Stimulated activated CD8-positive, alpha-beta memory T cell treated with anti-CD3 and anti-CD28 coated beads, Interleukin-12 subunit alpha, Interleukin-12 subunit beta, amount 100 ng/mL, for 1 hour (primary cell): ENCODE measurements around the gene EEF1A2.
A peak's percentile ranks its signal among the peaks of the same experiment; 100 is the strongest.
"Not testable (repeated sequence)": the region's sequence is repeated elsewhere in the genome, so short reads cannot be mapped to it uniquely, and the experiment has no call there.

Experiments used
- DNase-seq: peaks from one replicate; pipeline ENCODE4 v3.0.0-alpha.2; 2020; ENCODE audit warnings: low read depth

EEF1A2 gene

GRCh38 chr20:63520504-63520933 is 21.6 kb upstream of the EEF1A2 start, which contains the start of gene PPDPF:
Gene PPDPF (plus strand): TSS chr20:63520765. CDS start chr20:63521309, 544 bp downstream.
- DNase-seq, result peak; percentile 74

GRCh38 chr20:63519668-63520503 is 21.0 kb upstream of the EEF1A2 start:
- DNase-seq, result peak; percentile 45

- no peak for DNase-seq
These were observed 20.2 kb upstream of the EEF1A2 start for GRCh38 chr20:63518946-63519667.

GRCh38 chr20:63518351-63518861 is 19.5 kb upstream of the EEF1A2 start:
- no peak for DNase-seq

GRCh38 chr20:63517376-63518309 is 18.8 kb upstream of the EEF1A2 start:
- DNase-seq, result no peak

- not testable (repeated sequence) for DNase-seq
These were observed 15.6 kb upstream of the EEF1A2 start for GRCh38 chr20:63514520-63514919.

GRCh38 chr20:63513207-63513606 is 14.3 kb upstream of the EEF1A2 start:
- DNase-seq, result no peak

- no peak for DNase-seq
These were observed 10.2 kb upstream of the EEF1A2 start for GRCh38 chr20:63509088-63509564.

GRCh38 chr20:63508072-63508768 is 9.3 kb upstream of the EEF1A2 start:
- no peak for DNase-seq

GRCh38 chr20:63507083-63507743 is 8.3 kb upstream of the EEF1A2 start:
- no peak for DNase-seq

GRCh38 chr20:63505723-63506122 is 6.8 kb upstream of the EEF1A2 start:
- DNase-seq, result no peak

- no peak for DNase-seq
These were observed 6.4 kb upstream of the EEF1A2 start for GRCh38 chr20:63505281-63505680.

GRCh38 chr20:63504642-63505041 is 5.8 kb upstream of the EEF1A2 start:
- no peak for DNase-seq

GRCh38 chr20:63503524-63503923 is 4.6 kb upstream of the EEF1A2 start:
- DNase-seq, result no peak

GRCh38 chr20:63502671-63503172 is 3.8 kb upstream of the EEF1A2 start:
- no peak for DNase-seq

- DNase-seq, result no peak
These were observed 3.2 kb upstream of the EEF1A2 start for GRCh38 chr20:63501818-63502670.

- DNase-seq, result no peak
These were observed 2.3 kb upstream of the EEF1A2 start for GRCh38 chr20:63500902-63501817.
